Mesenchymal stem cell (in vitro differentiated cells and primary cell): ENCODE data around the gene RTP3.

Experiments
- DNase-seq: peaks from one replicate; pipeline ENCODE4 v3.0.0-alpha.2; 2013
- H2AFZ ChIP-seq: one replicate; pipeline ENCODE4 v1.6.1; 2013; ENCODE audit warnings: low read depth, mild to moderate bottlenecking, control low read depth, inconsistent platforms, low read length, moderate library complexity
- H2AK5ac ChIP-seq: 2 replicates; pipeline ENCODE4 v1.6.1; 2013; ENCODE audit warnings: low read length, moderate library complexity, mild to moderate bottlenecking, inconsistent platforms; ENCODE audit not compliant: severe bottlenecking
- H2BK120ac ChIP-seq: one replicate; pipeline ENCODE4 v1.6.1; 2013; ENCODE audit warnings: low read depth, mild to moderate bottlenecking, inconsistent platforms, low read length, moderate library complexity
- H2BK12ac ChIP-seq, 2 experiments: one replicate each; pipeline ENCODE4 v1.6.1; 2013; ENCODE audit warnings: inconsistent platforms in 2 of 2, low read length in 2 of 2, mild to moderate bottlenecking in 2 of 2, moderate library complexity in 2 of 2, control low read depth in 1 of 2
- H2BK15ac ChIP-seq: one replicate; pipeline ENCODE4 v1.6.1; 2013; ENCODE audit warnings: mild to moderate bottlenecking, low read depth, inconsistent platforms; ENCODE audit not compliant: poor library complexity, severe bottlenecking
- H2BK5ac ChIP-seq: 2 replicates; pipeline ENCODE4 v1.6.1; 2013; ENCODE audit warnings: low read depth, mild to moderate bottlenecking, low read length, control low read depth, inconsistent platforms; ENCODE audit not compliant: poor library complexity, severe bottlenecking
- H3K14ac ChIP-seq, 2 experiments: one replicate each; pipeline ENCODE4 v1.6.1; 2013; ENCODE audit warnings: inconsistent platforms in 2 of 2, low read length in 2 of 2, control low read depth in 1 of 2, mild to moderate bottlenecking in 1 of 2, moderate library complexity in 1 of 2
- H3K18ac ChIP-seq, 2 experiments: one replicate each; pipeline ENCODE4 v1.6.1; 2013; ENCODE audit warnings: inconsistent platforms in 2 of 2, low read length in 2 of 2, control low read depth in 1 of 2, low read depth in 1 of 2, mild to moderate bottlenecking in 1 of 2
- H3K23ac ChIP-seq, 2 experiments: one replicate each; pipeline ENCODE4 v1.6.1; 2013; ENCODE audit warnings: inconsistent platforms in 2 of 2, low read length in 2 of 2, mild to moderate bottlenecking in 2 of 2, moderate library complexity in 2 of 2, control low read depth in 1 of 2
- H3K27ac ChIP-seq: 2 replicates; pipeline ENCODE4 v1.5.1; 2013; ENCODE audit warnings: mild to moderate bottlenecking, moderate library complexity, low read length, control low read depth, inconsistent platforms; ENCODE audit not compliant: poor library complexity, severe bottlenecking
- H3K27me3 ChIP-seq, 2 experiments: 2 replicates each; pipeline versions ENCODE4 v1.6.1 to v1.7.0; 2013; ENCODE audit warnings: low read length in 2 of 2, mild to moderate bottlenecking in 2 of 2, moderate library complexity in 2 of 2, control low read depth in 1 of 2, inconsistent platforms in 1 of 2; ENCODE audit not compliant: control insufficient read depth in 1 of 2, insufficient read depth in 1 of 2
- H3K36me3 ChIP-seq, 2 experiments: 2 replicates each; pipeline versions ENCODE4 v1.6.1 to v1.7.0; 2013; ENCODE audit warnings: low read length in 2 of 2, control low read depth in 1 of 2, inconsistent platforms in 1 of 2, low read depth in 1 of 2, mild to moderate bottlenecking in 1 of 2; ENCODE audit not compliant: insufficient read depth in 2 of 2, control insufficient read depth in 1 of 2
- H3K4ac ChIP-seq, 2 experiments: one replicate each; pipeline ENCODE4 v1.6.1; 2013; ENCODE audit warnings: inconsistent platforms in 2 of 2, low read length in 2 of 2, mild to moderate bottlenecking in 2 of 2, moderate library complexity in 2 of 2, control low read depth in 1 of 2, low read depth in 1 of 2
- H3K4me1 ChIP-seq: 2 replicates; pipeline ENCODE4 v1.6.1; 2013; ENCODE audit warnings: low read depth, low read length, control low read depth; ENCODE audit not compliant: control insufficient read depth, insufficient read depth
- H3K4me2 ChIP-seq: 2 replicates; pipeline ENCODE4 v1.6.1; 2013; ENCODE audit warnings: low read length, mild to moderate bottlenecking, inconsistent platforms; ENCODE audit not compliant: poor library complexity, severe bottlenecking
- H3K4me3 ChIP-seq, 2 experiments: 2 replicates each; pipeline versions ENCODE4 v1.5.1 to v1.7.0; 2013; ENCODE audit warnings: low read length in 2 of 2, mild to moderate bottlenecking in 2 of 2, control low read depth in 1 of 2, low read depth in 1 of 2; ENCODE audit not compliant: insufficient read depth in 1 of 2
- H3K79me1 ChIP-seq: replicated peaks from 2 replicates; pipeline ENCODE4 v1.6.1; 2013; ENCODE audit warnings: mild to moderate bottlenecking, control low read depth, low read length, inconsistent platforms; ENCODE audit not compliant: poor library complexity, severe bottlenecking
- H3K9ac ChIP-seq: 2 replicates; pipeline ENCODE4 v1.7.0; 2013; ENCODE audit warnings: mild to moderate bottlenecking, low read length, moderate library complexity
- H3K9me3 ChIP-seq: 2 replicates; pipeline ENCODE4 v1.7.0; 2013; ENCODE audit warnings: mild to moderate bottlenecking, low read length; ENCODE audit not compliant: control insufficient read depth
- H4K8ac ChIP-seq: one replicate; pipeline ENCODE4 v1.6.1; 2013; ENCODE audit warnings: inconsistent platforms, mild to moderate bottlenecking, low read length, moderate library complexity
- H4K91ac ChIP-seq: one replicate; pipeline ENCODE4 v1.6.1; 2013; ENCODE audit warnings: mild to moderate bottlenecking, low read length, inconsistent platforms
- WGBS: methylation state at CpG from one replicate; pipeline ENCODE4 v1.1.7; 2013; ENCODE audit warnings: mixed read lengths; 5-methylcytosine and 5-hydroxymethylcytosine counted together

The RTP3 gene

GRCh38 chr3:46527239-46527638 is 29.5 kb downstream of the RTP3 start:
- WGBS, result 90% methylated on average over 5 of the region's 5 CpGs
- no peak overlapping the region for H3K4me2 ChIP-seq
- no peak overlapping the region for H3K9ac ChIP-seq
- H3K14ac ChIP-seq, result no peak overlapping the region
- no peak overlapping the region for H3K18ac ChIP-seq
- H3K36me3 ChIP-seq, result peaks cover 0 to 25% of the 10 kb centered on the region in 2 experiments
- peak overlapping the region; percentile 57 for H4K8ac ChIP-seq
- no peaks in the 10 kb centered on the region for H3K9me3 ChIP-seq
- H2BK15ac ChIP-seq, result no peak overlapping the region
- no peaks in the 10 kb centered on the region for H3K27me3 ChIP-seq
- H3K4ac ChIP-seq, result no peak overlapping the region
- no peak for DNase-seq
- no peaks in the 10 kb centered on the region for H3K79me1 ChIP-seq
- no peak overlapping the region for H2BK120ac ChIP-seq
- H3K4me1 ChIP-seq, result peaks cover 3% of the 10 kb centered on the region
- no peak overlapping the region for H3K4me3 ChIP-seq
- H3K27ac ChIP-seq, result no peak overlapping the region
- H2BK5ac ChIP-seq, result no peak overlapping the region
- no peak overlapping the region for H3K23ac ChIP-seq
- H4K91ac ChIP-seq, result no peak overlapping the region
- H2AFZ ChIP-seq, result no peak overlapping the region
- no peak overlapping the region for H2AK5ac ChIP-seq
- no peak overlapping the region for H2BK12ac ChIP-seq

GRCh38 chr3:46533091-46533490 is 35.3 kb downstream of the RTP3 start:
- Histone ChIP-seq H3K27me3 (no peaks in the 10 kb centered on the region), H3K79me1 (no peaks in the 10 kb centered on the region), H4K8ac (no peak overlapping the region), H4K91ac (no peak overlapping the region), H2BK5ac (no peak overlapping the region), H3K4me3 (no peak overlapping the region), H2AFZ (no peak overlapping the region), H3K9me3 (no peaks in the 10 kb centered on the region), H2AK5ac (no peak overlapping the region), H3K36me3 (peaks cover 0 to 19% of the 10 kb centered on the region in 2 experiments), H3K18ac (no peak overlapping the region), H3K4ac (no peak overlapping the region), H3K4me2 (no peak overlapping the region), H3K14ac (no peak overlapping the region), H2BK12ac (no peak overlapping the region), H3K27ac (no peak overlapping the region), H2BK120ac (no peak overlapping the region), H2BK15ac (no peak overlapping the region), H3K23ac (no peak overlapping the region), H3K9ac (no peak overlapping the region), H3K4me1 (peaks cover 13% of the 10 kb centered on the region)
- WGBS, result 95% methylated on average over 2 of the region's 3 CpGs
- no peak for DNase-seq

- Histone ChIP-seq H3K27me3 (no peaks in the 10 kb centered on the region), H3K36me3 (peaks cover 0 to 15% of the 10 kb centered on the region in 2 experiments), H3K4me3 (no peak overlapping the region), H3K9ac (no peak overlapping the region), H3K79me1 (no peaks in the 10 kb centered on the region), H3K14ac (no peak overlapping the region), H2BK12ac (no peak overlapping the region), H4K8ac (no peak overlapping the region), H2BK15ac (no peak overlapping the region), H2BK5ac (no peak overlapping the region), H3K4me1 (peaks cover 17% of the 10 kb centered on the region), H3K23ac (no peak overlapping the region), H3K4me2 (no peak overlapping the region), H3K18ac (no peak overlapping the region), H2AFZ (no peak overlapping the region), H4K91ac (no peak overlapping the region), H2AK5ac (no peak overlapping the region), H2BK120ac (no peak overlapping the region), H3K27ac (no peak overlapping the region), H3K9me3 (no peaks in the 10 kb centered on the region), H3K4ac (no peak overlapping the region)
- 98% methylated on average over 5 of the region's 5 CpGs for WGBS
- DNase-seq, result no peak
Measured at GRCh38 chr3:46535746-46536145, 38.0 kb downstream of the RTP3 start.

GRCh38 chr3:46536758-46537157 is 39.0 kb downstream of the RTP3 start:
- no peak overlapping the region for H3K27ac ChIP-seq
- H3K27me3 ChIP-seq, result no peaks in the 10 kb centered on the region
- H2BK12ac ChIP-seq, result no peak overlapping the region
- no peak overlapping the region for H2AFZ ChIP-seq
- no peak overlapping the region for H3K14ac ChIP-seq
- H3K9ac ChIP-seq, result no peak overlapping the region
- no peaks in the 10 kb centered on the region for H3K79me1 ChIP-seq
- no peak overlapping the region for H3K4ac ChIP-seq
- no peak overlapping the region for H3K23ac ChIP-seq
- no peak overlapping the region for H2BK15ac ChIP-seq
- no peak for DNase-seq
- no peak overlapping the region for H4K91ac ChIP-seq
- H3K4me2 ChIP-seq, result no peak overlapping the region
- peak overlapping the region; percentile 37 for H4K8ac ChIP-seq
- H2BK5ac ChIP-seq, result no peak overlapping the region
- H3K36me3 ChIP-seq, result peaks cover 0 to 8% of the 10 kb centered on the region in 2 experiments
- H2BK120ac ChIP-seq, result no peak overlapping the region
- no peak overlapping the region for H3K4me3 ChIP-seq
- no peaks in the 10 kb centered on the region for H3K9me3 ChIP-seq
- no peak overlapping the region for H3K18ac ChIP-seq
- no peak overlapping the region for H2AK5ac ChIP-seq
- peaks cover 14% of the 10 kb centered on the region for H3K4me1 ChIP-seq
